Transverse colon (tissue), 4 donors: ENCODE measurements around the gene CCNL1.

Experiments used
- EP300 ChIP-seq: sonication (generic); formaldehyde crosslinking; IDR thresholded peaks from one replicate; pipeline ENCODE4 v1.6.1; 2017; ENCODE audit warnings: antibody characterized with exemption, low read depth
- POLR2AphosphoS5 ChIP-seq, 3 donors: sonication (generic); formaldehyde crosslinking; IDR thresholded peaks; one replicate each; pipeline ENCODE4 v1.6.1; 2016; ENCODE audit warnings: antibody characterized with exemption in 3 of 3
- TF ChIP-seq, protein P1 (sequence below), 5 experiments: fragments of 200-600 bp in 3 of 5; fragments of 450-650 bp in 2 of 5; sonication (generic) in 3 of 5; IDR thresholded peaks; 1 replicate in 2 of 5; 2 replicates in 3 of 5; pipeline ENCODE4 v1.5.1; 2016 to 2017; ENCODE audit warnings: antibody characterized with exemption in 5 of 5, inconsistent platforms in 3 of 5, mild to moderate bottlenecking in 2 of 5, moderate library complexity in 1 of 5

DNA sequence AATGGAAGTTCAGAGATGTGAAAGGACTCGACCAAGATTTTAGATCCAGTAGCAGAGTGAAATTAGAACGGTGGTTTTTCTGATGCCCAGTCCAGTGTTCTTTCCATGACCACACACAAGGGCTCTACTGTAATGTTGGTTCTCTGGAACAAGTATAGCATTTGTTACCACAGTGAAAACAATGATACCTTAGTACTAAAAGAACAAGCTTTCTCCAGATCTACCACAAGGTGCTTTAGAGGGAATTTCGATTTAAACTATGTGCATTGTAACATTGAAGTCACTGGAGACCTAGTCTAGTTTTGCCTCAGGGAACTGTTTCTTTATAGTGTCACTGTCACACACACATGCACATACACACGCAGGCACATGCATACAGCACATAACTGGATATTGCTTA is 12.8 kb upstream of the CCNL1 start:
- TF ChIP-seq, protein P1, sequence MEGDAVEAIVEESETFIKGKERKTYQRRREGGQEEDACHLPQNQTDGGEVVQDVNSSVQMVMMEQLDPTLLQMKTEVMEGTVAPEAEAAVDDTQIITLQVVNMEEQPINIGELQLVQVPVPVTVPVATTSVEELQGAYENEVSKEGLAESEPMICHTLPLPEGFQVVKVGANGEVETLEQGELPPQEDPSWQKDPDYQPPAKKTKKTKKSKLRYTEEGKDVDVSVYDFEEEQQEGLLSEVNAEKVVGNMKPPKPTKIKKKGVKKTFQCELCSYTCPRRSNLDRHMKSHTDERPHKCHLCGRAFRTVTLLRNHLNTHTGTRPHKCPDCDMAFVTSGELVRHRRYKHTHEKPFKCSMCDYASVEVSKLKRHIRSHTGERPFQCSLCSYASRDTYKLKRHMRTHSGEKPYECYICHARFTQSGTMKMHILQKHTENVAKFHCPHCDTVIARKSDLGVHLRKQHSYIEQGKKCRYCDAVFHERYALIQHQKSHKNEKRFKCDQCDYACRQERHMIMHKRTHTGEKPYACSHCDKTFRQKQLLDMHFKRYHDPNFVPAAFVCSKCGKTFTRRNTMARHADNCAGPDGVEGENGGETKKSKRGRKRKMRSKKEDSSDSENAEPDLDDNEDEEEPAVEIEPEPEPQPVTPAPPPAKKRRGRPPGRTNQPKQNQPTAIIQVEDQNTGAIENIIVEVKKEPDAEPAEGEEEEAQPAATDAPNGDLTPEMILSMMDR (IDR thresholded peaks at IDR 0.05): no peak
- TF ChIP-seq POLR2AphosphoS5 (IDR thresholded peaks at IDR 0.05) (no peak), EP300 (no peak)
